ENCODE measurements around the gene CHKA.
A peak's percentile ranks its signal among the peaks of the same experiment; 100 is the strongest.

Gene CHKA

GRCh38 chr11:68121067-68121899 is at the start of gene CHKA:
Gene CHKA (minus strand): TSS chr11:68121388. CDS start chr11:68121177, 211 bp downstream.
- no peaks in the 10 kb centered on the region for H3K36me3 ChIP-seq (ENCODE audit: control insufficient read depth, insufficient read depth, low read length)
- TF ChIP-seq CTCF (IDR thresholded peaks at IDR 0.05; ENCODE audit: insufficient read depth, low read length, poor library complexity, severe bottlenecking), result no peak
- no peaks in the 10 kb centered on the region for H3K27me3 ChIP-seq (replicated peaks; ENCODE audit: control insufficient read depth, insufficient read depth, low read length)
- peak; percentile 94 for DNase-seq (ENCODE audit: extremely low read depth, insufficient read length)
- peak within 1 kb of the TSS; percentile 72 for H3K4me3 ChIP-seq (replicated peaks; ENCODE audit: low read depth, low read length)

DNA sequence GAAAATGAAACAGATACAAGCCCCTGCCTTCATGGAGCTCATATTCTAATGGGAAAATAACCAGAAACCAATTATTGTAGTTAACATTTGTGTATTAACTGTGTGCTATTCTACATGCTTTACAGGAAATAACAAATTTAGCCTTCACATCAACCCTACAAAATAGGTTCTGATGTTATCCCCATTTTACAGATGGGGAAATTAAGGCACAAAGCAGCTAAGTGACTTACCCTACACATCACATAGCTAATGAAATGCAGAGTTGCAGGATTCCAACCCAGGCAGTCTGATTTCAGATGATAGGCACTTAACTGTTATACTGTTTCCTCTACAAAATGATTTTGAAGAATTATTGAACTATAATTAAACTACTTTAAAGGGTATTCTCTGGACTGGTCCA is 48.3 kb upstream of the CHKA start:
- no peak for TF ChIP-seq CTCF (IDR thresholded peaks at IDR 0.05; ENCODE audit: insufficient read depth, low read length, poor library complexity, severe bottlenecking)
- H3K36me3 ChIP-seq (ENCODE audit: control insufficient read depth, insufficient read depth, low read length), result peaks cover 16% of the 10 kb centered on the region
- DNase-seq (ENCODE audit: extremely low read depth, insufficient read length), result no peak

GRCh38 chr11:68168694-68169093 is 47.5 kb upstream of the CHKA start:
- DNase-seq (ENCODE audit: extremely low read depth, insufficient read length), result no peak
- no peak for TF ChIP-seq CTCF (IDR thresholded peaks at IDR 0.05; ENCODE audit: insufficient read depth, low read length, poor library complexity, severe bottlenecking)
- Histone ChIP-seq H3K36me3 (ENCODE audit: control insufficient read depth, insufficient read depth, low read length) (peaks cover 14% of the 10 kb centered on the region), H3K4me3 (replicated peaks; ENCODE audit: low read depth, low read length) (no peak overlapping the region), H3K27me3 (replicated peaks; ENCODE audit: control insufficient read depth, insufficient read depth, low read length) (no peaks in the 10 kb centered on the region)

More for the DNA sequence above, 48.3 kb upstream of the CHKA start:
- Histone ChIP-seq H3K4me3 (replicated peaks; ENCODE audit: low read depth, low read length) (no peak overlapping the region), H3K27me3 (replicated peaks; ENCODE audit: control insufficient read depth, insufficient read depth, low read length) (no peaks in the 10 kb centered on the region)

DNA sequence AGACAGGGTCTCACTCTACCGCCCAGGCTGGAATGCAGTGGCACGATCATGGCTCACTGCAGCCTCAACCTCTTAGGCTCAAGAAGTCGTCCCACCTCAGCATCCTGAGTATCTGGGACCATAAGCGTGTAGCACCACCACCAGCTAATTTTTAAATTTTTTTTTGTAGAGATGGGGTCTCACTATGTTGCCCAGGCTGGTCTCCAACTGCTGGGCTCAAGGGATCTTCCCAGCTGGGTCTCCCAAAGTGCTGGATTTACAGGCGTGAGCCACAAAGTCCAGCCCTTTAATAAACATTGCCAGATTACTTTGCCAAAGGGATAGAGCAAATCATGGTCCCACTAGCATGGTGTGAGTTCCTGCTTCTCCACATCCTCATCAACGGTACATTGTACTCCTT is 46.3 kb upstream of the CHKA start:
- no peak for DNase-seq (ENCODE audit: extremely low read depth, insufficient read length)
- H3K27me3 ChIP-seq (replicated peaks; ENCODE audit: control insufficient read depth, insufficient read depth, low read length), result no peaks in the 10 kb centered on the region
- H3K4me3 ChIP-seq (replicated peaks; ENCODE audit: low read depth, low read length), result no peak overlapping the region
- no peak for TF ChIP-seq CTCF (IDR thresholded peaks at IDR 0.05; ENCODE audit: insufficient read depth, low read length, poor library complexity, severe bottlenecking)
- peaks cover 14% of the 10 kb centered on the region for H3K36me3 ChIP-seq (ENCODE audit: control insufficient read depth, insufficient read depth, low read length)

DNA sequence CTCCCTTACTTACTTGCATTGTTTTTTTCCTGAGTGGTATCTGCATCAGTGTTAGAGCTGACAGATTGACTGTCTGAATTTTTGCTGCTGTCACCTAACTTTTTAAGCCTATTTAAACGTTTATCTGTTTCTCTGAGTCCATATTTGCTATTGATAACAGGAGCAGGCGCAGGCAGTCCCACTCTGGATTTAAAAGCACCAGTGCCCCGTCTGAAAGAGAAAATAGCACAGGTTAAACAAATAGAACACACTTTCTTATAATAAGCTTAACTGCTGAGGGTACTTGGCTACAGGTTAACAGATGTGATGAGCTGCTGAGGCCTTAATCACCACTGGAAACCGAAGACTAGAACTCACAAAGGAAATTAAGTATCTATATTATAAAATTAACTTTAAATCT is 45.8 kb upstream of the CHKA start:
- Histone ChIP-seq H3K4me3 (replicated peaks; ENCODE audit: low read depth, low read length) (no peak overlapping the region), H3K27me3 (replicated peaks; ENCODE audit: control insufficient read depth, insufficient read depth, low read length) (no peaks in the 10 kb centered on the region), H3K36me3 (ENCODE audit: control insufficient read depth, insufficient read depth, low read length) (peaks cover 14% of the 10 kb centered on the region)
- no peak for TF ChIP-seq CTCF (IDR thresholded peaks at IDR 0.05; ENCODE audit: insufficient read depth, low read length, poor library complexity, severe bottlenecking)
- DNase-seq (ENCODE audit: extremely low read depth, insufficient read length), result no peak
